Neutrophil (primary cell): ENCODE results near the gene RGS14.
"Not testable (repeated sequence)": the region's sequence is repeated elsewhere in the genome, so short reads cannot be mapped to it uniquely, and the experiment has no call there.

ENCODE experiments used
- H3K27ac ChIP-seq: fragments of 200-600 bp; sonication (generic); 2 replicates; pipeline ENCODE4 v1.5.1; 2016; ENCODE audit warnings: mild to moderate bottlenecking, moderate library complexity
- H3K27me3 ChIP-seq: fragments of 200-600 bp; sonication (generic); 2 replicates; pipeline ENCODE4 v1.6.0; 2016; ENCODE audit warnings: mild to moderate bottlenecking
- H3K36me3 ChIP-seq: fragments of 200-600 bp; sonication (generic); 2 replicates; pipeline ENCODE4 v1.5.1; 2017
- H3K4me1 ChIP-seq, 2 experiments: fragments of 200-600 bp in 1 of 2; sonication (generic) in 1 of 2; 1 replicate in 1 of 2; 2 replicates in 1 of 2; pipeline versions ENCODE4 v1.5.1 to v1.6.1; 2013 to 2016; ENCODE audit warnings: low read depth in 1 of 2, low read length in 1 of 2, mild to moderate bottlenecking in 1 of 2, moderate library complexity in 1 of 2; ENCODE audit not compliant: control insufficient read depth in 1 of 2, insufficient read depth in 1 of 2
- H3K4me3 ChIP-seq, 2 experiments: fragments of 200-600 bp in 1 of 2; sonication (generic) in 1 of 2; 1 replicate in 1 of 2; 2 replicates in 1 of 2; pipeline ENCODE4 v1.5.1; 2013 to 2016; ENCODE audit warnings: low read depth in 1 of 2, low read length in 1 of 2, mild to moderate bottlenecking in 1 of 2, moderate library complexity in 1 of 2
- H3K9me3 ChIP-seq: fragments of 200-600 bp; sonication (generic); 2 replicates; pipeline ENCODE4 v1.5.1; 2016
- CTCF ChIP-seq: fragments of 200-600 bp; sonication (generic); IDR thresholded peaks from 2 replicates; pipeline ENCODE4 v1.5.1; 2016; ENCODE audit warnings: antibody characterized with exemption

Gene RGS14

DNA sequence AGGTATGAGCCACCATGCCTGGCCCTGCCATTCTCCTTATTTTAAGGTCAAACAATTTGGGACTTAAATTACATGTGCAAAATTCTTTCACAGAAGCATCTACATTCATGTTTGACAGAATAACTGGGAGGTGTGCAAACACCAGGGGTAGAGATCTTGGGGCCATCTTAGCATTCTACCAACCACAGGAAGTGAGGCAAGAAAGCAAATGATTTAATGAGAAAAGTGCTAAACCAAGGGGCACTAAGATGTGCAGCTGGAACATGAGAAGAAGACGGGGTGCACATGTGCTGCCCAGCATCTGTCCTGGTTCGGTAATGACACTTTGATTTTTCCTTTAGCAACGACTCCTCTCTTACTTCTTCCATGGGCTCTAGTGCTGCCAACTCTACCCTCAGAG lies 52.9 kb downstream of the RGS14 start:
- no peaks in the 10 kb centered on the region for H3K27me3 ChIP-seq
- H3K36me3 ChIP-seq, result no peaks in the 10 kb centered on the region
- peaks cover 41 to 51% of the 10 kb centered on the region in 2 experiments for H3K4me1 ChIP-seq
- no peak overlapping the region for H3K4me3 ChIP-seq
- no peak overlapping the region for H3K27ac ChIP-seq
- no peak for TF ChIP-seq CTCF
- H3K9me3 ChIP-seq, result no peaks in the 10 kb centered on the region

GRCh38 chr5:177412603-177413233 lies 55.0 kb downstream of the RGS14 start:
- no peaks in the 10 kb centered on the region for H3K27me3 ChIP-seq
- no peaks in the 10 kb centered on the region for H3K36me3 ChIP-seq
- H3K9me3 ChIP-seq, result no peaks in the 10 kb centered on the region
- peak overlapping the region; percentile 46 for H3K27ac ChIP-seq
- no peak for TF ChIP-seq CTCF
- peaks cover 48 to 59% of the 10 kb centered on the region in 2 experiments for H3K4me1 ChIP-seq
- H3K4me3 ChIP-seq, result no peak overlapping the region

GRCh38 chr5:177414481-177414880 lies 56.8 kb downstream of the RGS14 start:
- Histone ChIP-seq H3K9me3 (no peaks in the 10 kb centered on the region), H3K27me3 (no peaks in the 10 kb centered on the region), H3K4me3 (no peak overlapping the region), H3K36me3 (no peaks in the 10 kb centered on the region), H3K27ac (no peak overlapping the region), H3K4me1 (peaks cover 64 to 68% of the 10 kb centered on the region in 2 experiments)
- no peak for TF ChIP-seq CTCF

DNA sequence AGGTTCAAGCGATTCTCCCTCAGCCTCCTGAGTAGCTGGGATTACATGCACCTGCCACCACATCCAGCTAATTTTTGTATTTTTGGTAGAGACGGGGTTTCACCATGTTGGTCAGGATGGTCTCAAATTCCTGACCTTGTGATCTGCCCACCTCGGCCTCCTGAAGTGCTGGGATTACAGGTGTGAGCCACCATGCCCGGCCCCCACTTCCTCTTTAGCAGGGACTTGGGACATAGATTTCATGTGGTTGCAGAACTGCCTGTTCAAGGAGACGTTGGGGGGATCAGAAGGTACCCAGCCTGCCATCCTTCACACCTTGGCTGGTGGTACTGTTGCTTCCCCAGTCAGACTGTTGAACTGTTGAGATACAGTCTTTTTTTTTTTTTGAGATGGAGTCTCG lies 59.4 kb downstream of the RGS14 start:
- Histone ChIP-seq H3K4me3 (peak overlapping the region in 1 of 2 experiments; percentile 18), H3K27ac (peak overlapping the region; percentile 87), H3K4me1 (peaks cover 73 to 76% of the 10 kb centered on the region in 2 experiments)
- H3K27me3 ChIP-seq, H3K9me3 ChIP-seq, H3K36me3 ChIP-seq: not testable (repeated sequence)

DNA sequence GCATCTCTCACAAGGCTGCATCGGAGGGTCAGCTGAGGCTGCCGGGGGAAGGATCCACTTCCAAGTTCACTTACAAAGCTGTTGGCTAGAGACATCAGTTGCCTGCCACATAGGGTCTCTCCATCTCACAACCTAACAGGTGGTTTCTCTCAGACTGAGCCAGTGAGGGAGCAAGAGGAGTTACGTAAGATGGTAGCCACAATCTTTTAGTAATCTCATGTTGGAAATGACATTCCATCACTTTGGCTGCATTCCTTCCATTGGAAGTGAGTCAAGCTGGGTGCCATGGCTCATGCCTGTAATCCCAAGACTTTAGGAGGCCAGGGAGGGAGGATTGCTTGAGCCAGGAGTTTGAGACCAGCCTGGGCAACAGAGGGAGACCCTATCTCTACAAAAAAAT lies 61.3 kb downstream of the RGS14 start:
- no peak for TF ChIP-seq CTCF
- no peaks in the 10 kb centered on the region for H3K9me3 ChIP-seq

GRCh38 chr5:177420472-177420871 lies 62.7 kb downstream of the RGS14 start:
- peaks cover 67 to 75% of the 10 kb centered on the region in 2 experiments for H3K4me1 ChIP-seq
- not testable (repeated sequence) for H3K36me3 ChIP-seq, H3K4me3 ChIP-seq, H3K9me3 ChIP-seq, H3K27me3 ChIP-seq
- peak overlapping the region; percentile 5 for H3K27ac ChIP-seq

More for the DNA sequence above, 61.3 kb downstream of the RGS14 start:
- peak overlapping the region; percentile 77 for H3K27ac ChIP-seq
- H3K4me1 ChIP-seq, result peaks cover 66 to 69% of the 10 kb centered on the region in 2 experiments
- no peaks in the 10 kb centered on the region for H3K27me3 ChIP-seq
- H3K36me3 ChIP-seq, result no peaks in the 10 kb centered on the region
- H3K4me3 ChIP-seq, result no peak overlapping the region
